OCI-LY7 (cell line): ENCODE results near the gene RNF14. TPM values are rescaled to one million over a fixed set of nuclear protein-coding genes. Genes with fewer than 3 reads are reported as not detected.

Experiments
- Bru-seq: library from RNA; stranded (reverse); fragments of 400-500 nt; gene quantifications from one replicate; lab custom pipeline; 2021; lab: Mats Ljungman, UMichigan
- BruChase-seq, 2 experiments: library from RNA; stranded (reverse); fragments of 400-500 nt; gene quantifications; one replicate each; lab custom pipeline; 2021; lab: Mats Ljungman, UMichigan
- BruUV-seq: library from RNA; stranded (reverse); fragments of 400-500 nt; replicated peaks from 2 replicates; lab custom pipeline; 2021; lab: Mats Ljungman, UMichigan
- CTCF ChIA-PET: fragments of 300-600 bp; sonication (Branson Sonifier 250); formaldehyde crosslinking; loops from one replicate; lab custom pipeline; 2022; ENCODE audit warnings: antibody characterized with exemption; ENCODE audit not compliant: unreplicated experiment; lab: Charles Lee
- POLR2A ChIA-PET: fragments of 300-600 bp; sonication (Branson Sonifier 250); formaldehyde crosslinking; loops from one replicate; lab custom pipeline; 2022; ENCODE audit warnings: antibody characterized with exemption; lab: Charles Lee
- DNase-seq: peaks from one replicate; pipeline ENCODE4 v3.0.0-alpha.2; 2015; ENCODE audit warnings: low spot score
- H2AFZ ChIP-seq: fragments of 200-600 bp; sonication (generic), shearing (Covaris generic); 2 replicates; pipeline ENCODE4 v1.6.1; 2014; ENCODE audit warnings: mild to moderate bottlenecking, antibody characterized with exemption, low read length, moderate library complexity
- H3K27ac ChIP-seq: fragments of 200-600 bp; sonication (generic); 2 replicates; pipeline ENCODE4 v1.5.1; 2014; ENCODE audit warnings: mixed run types, low read depth, mild to moderate bottlenecking, moderate library complexity, low read length, inconsistent platforms; ENCODE audit not compliant: poor library complexity, severe bottlenecking
- H3K36me3 ChIP-seq: fragments of 200-600 bp; sonication (generic); 2 replicates; pipeline ENCODE4 v1.6.1; 2014; ENCODE audit warnings: mild to moderate bottlenecking, antibody characterized with exemption, low read length, moderate library complexity, mixed read lengths; ENCODE audit not compliant: insufficient read depth
- H3K4me1 ChIP-seq: fragments of 200-600 bp; sonication (generic); 2 replicates; pipeline ENCODE4 v1.5.1; 2014; ENCODE audit warnings: mild to moderate bottlenecking, low read length; ENCODE audit not compliant: insufficient read depth, poor library complexity, severe bottlenecking
- H3K4me2 ChIP-seq: fragments of 200-600 bp; sonication (generic); 2 replicates; pipeline ENCODE4 v1.6.1; 2014; ENCODE audit warnings: mild to moderate bottlenecking, low read length
- H3K4me3 ChIP-seq: fragments of 200-600 bp; sonication (generic); 2 replicates; pipeline ENCODE4 v1.5.1; 2014; ENCODE audit warnings: mild to moderate bottlenecking, low read depth, low read length; ENCODE audit not compliant: poor library complexity, severe bottlenecking
- H3K79me2 ChIP-seq: fragments of 200-600 bp; sonication (generic); 2 replicates; pipeline ENCODE4 v1.6.1; 2016; ENCODE audit warnings: low read depth, mild to moderate bottlenecking, low read length, moderate library complexity, mixed read lengths; ENCODE audit not compliant: insufficient read depth
- H3K9me2 ChIP-seq: fragments of 200-600 bp; sonication (generic); 2 replicates; pipeline ENCODE4 v1.6.1; 2016; ENCODE audit warnings: mild to moderate bottlenecking, low read length, mixed read lengths; ENCODE audit not compliant: insufficient read depth
- H3K9me3 ChIP-seq: fragments of 200-600 bp; sonication (generic); 2 replicates; pipeline ENCODE4 v1.6.1; 2014; ENCODE audit warnings: mild to moderate bottlenecking, mixed run types, low read length, mixed read lengths
- H4K20me1 ChIP-seq: fragments of 200-600 bp; sonication (generic); 2 replicates; pipeline ENCODE4 v1.6.1; 2014; ENCODE audit warnings: mild to moderate bottlenecking, antibody characterized with exemption, low read length, moderate library complexity, mixed read lengths; ENCODE audit not compliant: insufficient read depth
- CTCF ChIP-seq: fragments of 200-600 bp; sonication (generic); conservative IDR thresholded peaks from 2 replicates; pipeline ENCODE4 v1.5.1; 2014; ENCODE audit warnings: mild to moderate bottlenecking, antibody characterized with exemption, low read length, moderate library complexity, mixed read lengths
- EZH2phosphoT487 ChIP-seq: fragments of 200-600 bp; sonication (generic); IDR thresholded peaks from 2 replicates; pipeline ENCODE4 v1.6.1; 2018; ENCODE audit warnings: low read depth, borderline replicate concordance, mild to moderate bottlenecking, mixed run types, antibody characterized with exemption, low read length, moderate library complexity, mixed read lengths
- intact Hi-C: fragments of 100-400 bp; cut with micrococcal nuclease; formaldehyde crosslinking; loops from one replicate; pipeline ENCODE4 v1.10.0; 2022; ENCODE audit not compliant: unreplicated experiment
- long read RNA-seq: library from polyadenylated mRNA; stranded (forward); transcript quantifications from one replicate; pipeline ENCODE4 v2.0.0, GENCODE V29; 2022
- total RNA-seq, 2 experiments: library from RNA; depleted of rRNA in 1 of 2; stranded (reverse); fragments of >200 nt in 1 of 2; shearing (Covaris generic) in 1 of 2; gene quantifications; 2 replicates each; pipeline ENCODE4 v1.2.3, GENCODE V29; 2014 to 2022

Gene RNF14
- total RNA-seq (2014; rRNA removed; shearing (Covaris generic)) (23.7 and 31.7 TPM in 2 replicates), total RNA-seq (2022) (41.1 and 41.9 TPM in 2 replicates), Bru-seq, nascent RNA (percentile 80 among the genes with signal in this experiment), BruChase-seq, experiment 1, labeled RNA remaining after a 6-hour chase (percentile 73 among the genes with signal in this experiment), BruChase-seq, experiment 2, labeled RNA remaining after a 2-hour chase (percentile 80 among the genes with signal in this experiment)
- long read RNA-seq, full-length matches to known transcripts = 57 of 101 reads
- long read RNA-seq, partial matches to known transcripts = 6 of 101 reads
- long read RNA-seq, other reads (novel, unspliced or antisense) = 38 of 101 reads

GRCh38 chr5:141968914-141969608 is at the start of gene RNF14:
Gene RNF14 (plus strand): TSS chr5:141969105. CDS start chr5:141973589, 4,484 bp downstream.
- H3K36me3 ChIP-seq = peaks cover 28% of the 10 kb centered on the region
- POLR2A ChIA-PET = interaction anchor here (0.6 to 4.7 kb wide), 21 partner anchors 8 to 1781 kb away, joined by 3 to 29 read pairs (median 4); partner anchors contain the start of genes DELE1, GNPDA1 and TAF7
- H3K4me2 ChIP-seq = peak within 1 kb of the TSS; percentile 97
- H2AFZ ChIP-seq = peak within 1 kb of the TSS; percentile 97; the same call in 1 of the 2 replicates
- TSS peak; percentile 69 for BruUV-seq
- DNase-seq = peak; percentile 96
- H4K20me1 ChIP-seq = no peaks in the 10 kb centered on the region
- peak within 1 kb of the TSS; percentile 99 for H3K27ac ChIP-seq
- H3K9me2 ChIP-seq = no peaks in the 10 kb centered on the region
- peaks cover 32% of the 10 kb centered on the region for H3K79me2 ChIP-seq
- intact Hi-C loops = loop anchor here (2.0 kb wide), 2 partner anchors 46 to 120 kb away; partner anchors contain the start of gene DELE1
- CTCF ChIA-PET = interaction anchor here (1.1 to 2.4 kb wide), 6 partner anchors 8 to 318 kb away, joined by 3 to 15 read pairs (median 4); partner anchors contain the start of gene FCHSD1
- no peaks in the 10 kb centered on the region for H3K9me3 ChIP-seq
- peak within 1 kb of the TSS; percentile 87 for H3K4me3 ChIP-seq
- H3K4me1 ChIP-seq = peaks cover 41% of the 10 kb centered on the region
- peak; percentile 88 for TF ChIP-seq CTCF
- no peak for TF ChIP-seq EZH2phosphoT487

- no peak overlapping the region for H3K4me2 ChIP-seq
- CTCF ChIA-PET = no interaction called here
- H2AFZ ChIP-seq = no peak overlapping the region
- no peak overlapping the region for H3K27ac ChIP-seq
- no peaks in the 10 kb centered on the region for H3K9me2 ChIP-seq
- H3K9me3 ChIP-seq = no peaks in the 10 kb centered on the region
- POLR2A ChIA-PET = interaction anchor here (0.6 to 1.1 kb wide), 2 partner anchors 29 to 42 kb away, joined by 3 read pairs; no protein-coding TSS in a partner anchor
- peaks cover 5% of the 10 kb centered on the region; the same call in 1 of the 2 replicates for H3K79me2 ChIP-seq
- H4K20me1 ChIP-seq = no peaks in the 10 kb centered on the region
- no peaks in the 10 kb centered on the region for H3K36me3 ChIP-seq
- no peak for DNase-seq
- no peak overlapping the region for H3K4me3 ChIP-seq
- H3K4me1 ChIP-seq = peaks cover 34% of the 10 kb centered on the region
- intact Hi-C loops = no loop called here
- no TSS peak for BruUV-seq
- TF ChIP-seq CTCF (no peak), EZH2phosphoT487 (no peak)
Observed at GRCh38 chr5:141919218-141920119, 49.4 kb upstream of the RNF14 start.
